Ovary (tissue), 9 donors: ENCODE data around the gene HHIPL1. TPM values are rescaled to one million over a fixed set of nuclear protein-coding genes. Genes with fewer than 3 reads are reported as not detected.

Source experiments
- DNase-seq, 5 donors: peaks; one replicate each; pipeline ENCODE4 v3.0.0-alpha.2; 2019 to 2020
- H3K27ac ChIP-seq, 2 donors: fragments of 200-600 bp; one replicate each; pipeline versions ENCODE4 v1.5.1 to v1.8.0; 2019 to 2022
- H3K27me3 ChIP-seq: fragments of 200-600 bp; one replicate; pipeline ENCODE4 v1.8.0; 2022
- H3K36me3 ChIP-seq: fragments of 200-600 bp; sonication (generic); one replicate; pipeline ENCODE4 v1.5.1; 2019
- H3K4me1 ChIP-seq: one replicate; pipeline ENCODE4 v1.8.1; 2013; ENCODE audit warnings: mild to moderate bottlenecking, moderate library complexity; ENCODE audit not compliant: insufficient read depth
- H3K4me3 ChIP-seq: fragments of 200-600 bp; sonication (generic); one replicate; pipeline ENCODE4 v1.5.1; 2017
- H3K9me3 ChIP-seq, 2 donors: fragments of 200-600 bp in 1 of 2; sonication (generic) in 1 of 2; one replicate each; pipeline versions ENCODE4 v1.5.1 to v1.8.1; 2013 to 2019; ENCODE audit warnings: mild to moderate bottlenecking in 1 of 2, moderate library complexity in 1 of 2
- EP300 ChIP-seq: sonication (generic); formaldehyde crosslinking; IDR thresholded peaks from one replicate; pipeline ENCODE4 v1.6.1; 2017; ENCODE audit warnings: antibody characterized with exemption
- POLR2A ChIP-seq: fragments of 450-650 bp; IDR thresholded peaks from one replicate; pipeline ENCODE4 v1.6.1; 2017; ENCODE audit warnings: antibody characterized with exemption, mild to moderate bottlenecking, moderate library complexity
- WGBS, 3 donors: extraction: QIAGEN DNeasy Blood & Tissue Kit in 1 of 3; methylation state at CpG; one replicate each; pipeline versions ENCODE4 v1.1.5 to v1.1.7; 2013 to 2017; 5-methylcytosine and 5-hydroxymethylcytosine counted together
- intact Hi-C, 4 donors: fragments of 100-400 bp; cut with DNase I; formaldehyde crosslinking; loops; one replicate each; pipeline versions ENCODE4 v1.11.0 to v1.15.1; 2022 to 2023
- polyA plus RNA-seq, 2 donors: library from polyadenylated mRNA; stranded (reverse); fragments of 200-250 nt in 1 of 2; fragments of 350-450 nt in 1 of 2; fragmentation: Illumina TruSeq in 1 of 2; extraction: RNeasy Lipid Tissue Mini Kit (QIAGEN cat#74804) in 1 of 2; gene quantifications; one replicate each; pipeline ENCODE4 v1.2.3, GENCODE V29; 2013 to 2014
- total RNA-seq, 7 donors: library from RNA; depleted of rRNA in 2 of 7; stranded (reverse); fragments of >200 nt in 2 of 7; fragmentation: NEBNext Ultra II Directional in 3 of 7; extraction: Animal tissue kit (Norgen Biotek cat#: 25700) in 3 of 7; gene quantifications; one replicate each; pipeline versions ENCODE4 v1.1.0 to v1.2.4, GENCODE V29; 2016 to 2023
- TF ChIP-seq, protein P1 (sequence below), 3 donors: fragments of 450-650 bp in 2 of 3; fragments of 200-600 bp in 1 of 3; IDR thresholded peaks; one replicate each; pipeline versions ENCODE4 v1.5.1 to v1.8.0; 2016 to 2022; ENCODE audit warnings: antibody characterized with exemption in 3 of 3, mild to moderate bottlenecking in 1 of 3
- donor health status: DM: no; HTN: no; CAD: no; lungs with moderate emphysema.
- donor health status: DM: no; HTN: no; CAD: no.
- donor health status: Bipolar disorder and iron deficiency.
- donor health status: DM: yes; HTN: yes; CAD: no.
- donor health status: DM: no; HTN: no; CAD: no.
- donor health status: DM: yes; HTN: yes; CAD: no.

The HHIPL1 gene
- total and polyA plus RNA-seq, 9 donors = 0.48 to 3.8 (median 2.1) TPM

DNA sequence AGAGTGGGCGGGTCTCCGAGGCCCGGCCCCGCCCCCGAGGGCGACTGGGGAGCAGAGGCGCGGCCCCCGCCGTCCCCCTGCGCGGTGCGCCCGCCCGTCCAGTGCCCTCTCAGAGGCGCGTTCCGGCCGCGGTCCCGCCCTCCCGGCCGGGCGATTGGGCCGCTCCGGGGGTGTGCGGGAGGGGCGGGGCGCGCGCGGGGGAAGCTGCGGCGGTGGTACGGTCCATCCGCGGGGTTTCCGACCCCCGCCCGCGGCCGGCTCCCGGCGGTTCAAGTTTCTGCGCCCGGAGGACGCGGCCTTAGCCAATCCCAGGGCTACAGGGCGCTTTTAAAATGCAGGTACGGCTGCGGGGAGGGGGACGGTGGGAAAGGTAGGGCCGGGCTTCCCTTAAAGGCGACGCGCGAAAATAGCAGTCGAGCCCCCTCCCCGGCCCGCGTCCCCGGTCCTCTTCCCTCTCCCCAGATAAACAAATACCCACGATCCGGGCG lies 40.6 kb upstream of the HHIPL1 start:
- Histone ChIP-seq H3K9me3 (no peaks in the 10 kb centered on the region), H3K4me3 (peak overlapping the region; percentile 80), H3K27ac (peak overlapping the region; percentile 67 to 77), H3K36me3 (no peaks in the 10 kb centered on the region), H3K4me1 (peaks cover 26% of the 10 kb centered on the region), H3K27me3 (no peaks in the 10 kb centered on the region)
- TF ChIP-seq, protein P1, sequence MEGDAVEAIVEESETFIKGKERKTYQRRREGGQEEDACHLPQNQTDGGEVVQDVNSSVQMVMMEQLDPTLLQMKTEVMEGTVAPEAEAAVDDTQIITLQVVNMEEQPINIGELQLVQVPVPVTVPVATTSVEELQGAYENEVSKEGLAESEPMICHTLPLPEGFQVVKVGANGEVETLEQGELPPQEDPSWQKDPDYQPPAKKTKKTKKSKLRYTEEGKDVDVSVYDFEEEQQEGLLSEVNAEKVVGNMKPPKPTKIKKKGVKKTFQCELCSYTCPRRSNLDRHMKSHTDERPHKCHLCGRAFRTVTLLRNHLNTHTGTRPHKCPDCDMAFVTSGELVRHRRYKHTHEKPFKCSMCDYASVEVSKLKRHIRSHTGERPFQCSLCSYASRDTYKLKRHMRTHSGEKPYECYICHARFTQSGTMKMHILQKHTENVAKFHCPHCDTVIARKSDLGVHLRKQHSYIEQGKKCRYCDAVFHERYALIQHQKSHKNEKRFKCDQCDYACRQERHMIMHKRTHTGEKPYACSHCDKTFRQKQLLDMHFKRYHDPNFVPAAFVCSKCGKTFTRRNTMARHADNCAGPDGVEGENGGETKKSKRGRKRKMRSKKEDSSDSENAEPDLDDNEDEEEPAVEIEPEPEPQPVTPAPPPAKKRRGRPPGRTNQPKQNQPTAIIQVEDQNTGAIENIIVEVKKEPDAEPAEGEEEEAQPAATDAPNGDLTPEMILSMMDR (IDR thresholded peaks at IDR 0.05) = no peak
- TF ChIP-seq POLR2A = no peak
- TF ChIP-seq EP300 = no peak
- 1% methylated on average over 40 to 65 of the region's 65 CpGs for WGBS, 3 donors
- peak; percentile 95 to 98 (median 96) for DNase-seq
- intact Hi-C loops = loop anchor here in 1 of 4 donors (5.0 kb wide), 1 partner anchor 37 kb away; no protein-coding TSS in a partner anchor

DNA sequence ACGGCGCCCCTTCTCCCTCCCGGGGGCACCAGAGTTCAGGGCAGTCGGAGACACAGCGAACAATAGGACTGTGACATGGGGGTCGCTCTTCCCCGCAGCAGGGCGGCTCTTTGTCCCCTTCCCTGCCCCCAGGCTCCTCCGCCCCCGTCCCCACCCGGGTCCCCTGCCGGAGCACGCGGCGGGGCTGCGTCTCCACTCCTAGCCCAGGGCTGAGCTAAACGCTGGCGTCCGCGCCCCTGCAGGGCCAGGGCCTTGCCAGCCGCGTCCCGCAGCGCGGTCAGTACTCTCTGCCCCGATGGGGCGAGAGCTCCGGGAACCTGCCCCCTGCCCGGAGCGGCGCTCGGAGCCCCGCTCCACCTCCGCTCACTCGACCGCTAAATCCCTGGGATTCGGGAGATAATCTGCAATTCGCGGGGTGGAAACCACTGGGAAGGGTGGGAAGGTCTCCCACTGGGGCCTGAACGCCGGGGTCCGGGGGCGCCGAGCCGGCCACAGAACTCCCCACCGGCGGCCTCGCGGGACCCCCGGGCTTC lies 40.1 kb upstream of the HHIPL1 start:
- TF ChIP-seq EP300 = no peak
- TF ChIP-seq, protein P1 (IDR thresholded peaks at IDR 0.05) = no peak
- TF ChIP-seq POLR2A = no peak
- WGBS, 3 donors = 0 to 1% (median 0%) methylated on average over 23 to 50 of the region's 50 CpGs
- no peaks in the 10 kb centered on the region for H3K9me3 ChIP-seq
- peak in 2 of 5 donors; percentile 45 to 63 for DNase-seq
- peak overlapping the region; percentile 67 to 77 for H3K27ac ChIP-seq
- no peaks in the 10 kb centered on the region for H3K36me3 ChIP-seq
- H3K4me1 ChIP-seq = peaks cover 23% of the 10 kb centered on the region
- H3K4me3 ChIP-seq = peak overlapping the region; percentile 80
- intact Hi-C loops = loop anchor here in 2 of 4 donors (5.0 kb wide), 2 partner anchors 38 to 83 kb away; no protein-coding TSS in a partner anchor
- no peaks in the 10 kb centered on the region for H3K27me3 ChIP-seq

DNA sequence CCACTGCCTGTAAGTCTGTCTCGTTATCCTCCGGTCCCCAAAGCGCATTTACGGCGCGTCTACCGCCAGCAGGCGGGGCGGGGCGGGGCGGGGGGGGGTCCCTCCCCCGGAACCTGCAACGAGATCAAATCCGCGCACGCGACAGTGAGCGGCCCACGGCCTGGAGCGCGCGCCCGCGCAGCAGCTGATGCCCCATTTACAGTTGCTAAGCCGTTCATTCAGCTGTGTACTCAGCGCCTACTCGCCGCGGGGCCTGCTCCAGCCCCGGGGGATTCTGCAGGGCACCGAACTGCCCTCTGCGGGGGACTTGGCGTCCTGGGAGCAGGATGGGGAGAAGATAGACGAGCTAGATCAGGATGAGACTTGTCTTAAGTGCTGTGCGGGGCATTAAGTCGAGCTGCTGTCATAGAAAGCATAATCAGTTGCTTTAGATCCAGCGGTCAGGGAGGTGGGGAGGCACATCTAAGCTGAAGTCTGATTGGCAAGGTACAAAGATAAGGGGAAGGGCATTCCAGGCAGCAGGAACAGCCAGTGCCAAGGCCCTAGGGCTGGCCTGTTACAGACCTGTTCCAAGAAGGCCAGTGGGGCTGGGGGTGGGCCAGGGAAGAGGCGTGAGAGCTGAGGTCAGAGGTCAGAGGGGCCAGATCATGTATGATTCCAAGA lies 39.5 kb upstream of the HHIPL1 start:
- Histone ChIP-seq H3K9me3 (no peaks in the 10 kb centered on the region), H3K27me3 (no peaks in the 10 kb centered on the region), H3K27ac (peak overlapping the region; percentile 67 to 77), H3K36me3 (no peaks in the 10 kb centered on the region), H3K4me1 (peaks cover 23% of the 10 kb centered on the region), H3K4me3 (peak overlapping the region; percentile 80)
- intact Hi-C loops = loop anchor here in 1 of 4 donors (5.0 kb wide), 1 partner anchor 83 kb away; no protein-coding TSS in a partner anchor
- peak; percentile 42 to 72 (median 60) for DNase-seq
- TF ChIP-seq EP300 (no peak), POLR2A (no peak)
- TF ChIP-seq, protein P1 (IDR thresholded peaks at IDR 0.05) = no peak
- WGBS, 3 donors = 2 to 6% (median 5%) methylated on average over 26 to 38 of the region's 38 CpGs

DNA sequence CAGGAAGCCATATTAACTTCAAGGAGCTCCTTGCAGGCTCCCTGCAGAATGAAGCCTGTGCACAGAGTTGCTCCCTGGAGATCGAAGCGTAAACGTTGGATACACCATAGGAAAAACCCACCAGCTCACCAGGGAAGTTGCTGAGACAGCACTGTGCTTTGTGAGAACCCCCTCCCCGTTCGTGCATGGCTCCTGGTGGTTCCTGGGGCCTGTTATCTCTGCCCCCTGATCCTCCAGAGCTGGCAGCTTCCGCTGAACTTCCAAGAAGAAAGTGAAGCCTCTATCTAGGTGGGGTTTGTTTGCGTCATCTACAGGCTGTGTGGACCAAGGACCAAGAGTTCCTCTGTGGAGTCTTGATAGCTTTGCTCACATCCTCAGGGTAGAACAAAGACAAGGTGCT lies 38.6 kb upstream of the HHIPL1 start:
- peaks cover 17% of the 10 kb centered on the region for H3K4me1 ChIP-seq
- 69 to 89% (median 87%) methylated on average over 7 of the region's 7 CpGs for WGBS, 3 donors

More for the DNA sequence above, 38.6 kb upstream of the HHIPL1 start:
- DNase-seq = no peak
- TF ChIP-seq EP300 (no peak), POLR2A (no peak)
- TF ChIP-seq, protein P1 (IDR thresholded peaks at IDR 0.05) = no peak
- H3K36me3 ChIP-seq = no peaks in the 10 kb centered on the region
- H3K4me3 ChIP-seq = no peak overlapping the region
- no peak overlapping the region for H3K27ac ChIP-seq
- intact Hi-C loops = loop anchor here in 1 of 4 donors (5.0 kb wide), 1 partner anchor 84 kb away; no protein-coding TSS in a partner anchor
- H3K27me3 ChIP-seq = no peaks in the 10 kb centered on the region
- no peaks in the 10 kb centered on the region for H3K9me3 ChIP-seq
